Activated CD4-positive, alpha-beta memory T cell treated with anti-CD3 and anti-CD28 coated beads for 36 hours (primary cell): ENCODE results near the gene LHPP. TPM values are rescaled to one million over a fixed set of nuclear protein-coding genes. Genes with fewer than 3 reads are reported as not detected.

Experiments used
- CTCF ChIA-PET: fragments of 350-600 bp; sonication (Branson Sonifier 250); formaldehyde crosslinking; loops from one replicate; lab custom pipeline; 2021; ENCODE audit warnings: antibody characterized with exemption, inconsistent platforms; lab: Charles Lee
- POLR2A ChIA-PET: fragments of 350-600 bp; sonication (Branson Sonifier 250); formaldehyde crosslinking; loops from one replicate; lab custom pipeline; 2021; ENCODE audit warnings: antibody characterized with exemption; lab: Charles Lee
- DNase-seq: peaks from one replicate; pipeline ENCODE4 v3.0.0-alpha.2; 2020
- H3K27ac Mint-ChIP-seq: one replicate; pipeline ENCODE4 v1.8.0; 2021; ENCODE audit warnings: mixed read lengths
- H3K27me3 Mint-ChIP-seq: one replicate; pipeline ENCODE4 v1.8.0; 2021; ENCODE audit warnings: mixed read lengths
- H3K36me3 Mint-ChIP-seq: one replicate; pipeline ENCODE4 v1.8.0; 2021; ENCODE audit warnings: mixed read lengths
- H3K4me1 Mint-ChIP-seq: one replicate; pipeline ENCODE4 v1.8.0; 2021; ENCODE audit warnings: low read depth, mixed read lengths
- H3K4me3 Mint-ChIP-seq: one replicate; pipeline ENCODE4 v1.8.0; 2021; ENCODE audit warnings: mild to moderate bottlenecking, mixed read lengths
- H3K9me3 Mint-ChIP-seq: one replicate; pipeline ENCODE4 v1.8.0; 2021; ENCODE audit warnings: mixed read lengths
- intact Hi-C: fragments of 100-400 bp; cut with micrococcal nuclease; formaldehyde crosslinking; loops from one replicate; pipeline ENCODE4 v1.15.1; 2023
- total RNA-seq, 2 experiments: library from RNA; stranded (reverse); gene quantifications; one replicate each; pipeline ENCODE4 v1.2.3, GENCODE V29; 2021

LHPP gene
- total RNA-seq, 2 experiments from 2014 or later: 10.1 to 12.3 TPM

- Mint-ChIP-seq H3K27ac (no peak overlapping the region), H3K4me1 (peaks cover 3% of the 10 kb centered on the region), H3K27me3 (no peaks in the 10 kb centered on the region), H3K4me3 (no peak overlapping the region), H3K36me3 (no peaks in the 10 kb centered on the region), H3K9me3 (no peaks in the 10 kb centered on the region)
- ChIA-PET POLR2A (no interaction called here), CTCF (interaction anchor here (4.8 to 7.9 kb wide), 2 partner anchors 204 to 209 kb away, joined by 46 to 51 read pairs; no protein-coding TSS in a partner anchor)
- intact Hi-C loops: loop anchor here (10.0 kb wide), 1 partner anchor 527 kb away; no protein-coding TSS in a partner anchor
- DNase-seq: no peak
Observed at GRCh38 chr10:124537891-124538290, 76.3 kb downstream of the LHPP start.

- DNase-seq: no peak
- no peak overlapping the region for H3K27ac Mint-ChIP-seq
- H3K27me3 Mint-ChIP-seq: no peaks in the 10 kb centered on the region
- H3K4me3 Mint-ChIP-seq: no peak overlapping the region
- intact Hi-C loops: loop anchor here (10.0 kb wide), 1 partner anchor 526 kb away; no protein-coding TSS in a partner anchor
- H3K9me3 Mint-ChIP-seq: no peaks in the 10 kb centered on the region
- POLR2A ChIA-PET: no interaction called here
- H3K36me3 Mint-ChIP-seq: no peaks in the 10 kb centered on the region
- H3K4me1 Mint-ChIP-seq: peaks cover 3% of the 10 kb centered on the region
- CTCF ChIA-PET: interaction anchor here (0.7 to 7.9 kb wide), 8 partner anchors 9 to 289 kb away, joined by 3 to 51 read pairs (median 4); partner anchors contain the start of gene LHPP
Observed at GRCh38 chr10:124538706-124539105, 77.1 kb downstream of the LHPP start.

DNA sequence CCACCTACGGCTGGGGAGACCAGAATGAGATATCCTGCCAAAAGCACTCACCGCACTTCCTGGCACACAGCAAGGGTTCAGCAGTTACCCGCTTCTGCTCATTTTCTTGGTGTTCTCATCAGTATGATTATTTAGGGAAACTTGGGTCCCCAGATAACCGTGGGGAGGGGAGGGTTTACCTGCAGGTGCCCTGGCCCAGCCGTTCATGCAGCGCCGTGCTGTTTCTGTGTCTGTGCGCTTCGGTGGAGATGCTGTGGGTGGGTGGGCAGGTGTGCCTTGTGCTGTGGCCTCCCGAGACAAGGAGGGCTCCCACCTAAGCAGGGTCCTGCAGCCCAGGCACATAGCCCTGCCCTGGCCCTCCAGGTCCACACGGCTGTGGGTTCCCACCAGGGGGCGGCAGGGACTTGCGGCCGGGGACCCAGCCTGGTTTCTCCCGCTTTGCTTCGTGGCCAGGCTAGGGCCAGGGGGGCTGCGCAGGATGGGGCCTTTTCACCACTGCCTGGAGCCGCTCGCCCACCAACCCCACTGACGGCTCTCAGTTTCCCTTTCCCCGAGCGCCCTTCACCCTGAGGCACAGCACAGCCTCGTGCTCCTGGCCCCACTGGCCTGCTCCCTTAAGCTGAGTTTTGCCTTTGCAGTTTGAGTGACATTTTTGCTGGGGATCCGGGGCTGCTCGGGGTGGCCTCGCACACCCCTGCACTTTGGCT lies 78.5 kb downstream of the LHPP start:
- intact Hi-C loops: loop anchor here (1.0 to 10.0 kb wide), 4 partner anchors 87 to 525 kb away; no protein-coding TSS in a partner anchor
- Mint-ChIP-seq H3K9me3 (no peaks in the 10 kb centered on the region), H3K27ac (no peak overlapping the region), H3K27me3 (no peaks in the 10 kb centered on the region), H3K4me1 (peaks cover 3% of the 10 kb centered on the region), H3K36me3 (no peaks in the 10 kb centered on the region), H3K4me3 (no peak overlapping the region)
- peak; percentile 76 for DNase-seq
- CTCF ChIA-PET: interaction anchor here (0.6 to 7.9 kb wide), 14 partner anchors 8 to 315 kb away, joined by 3 to 51 read pairs (median 4); partner anchors contain the start of gene EEF1AKMT2
- POLR2A ChIA-PET: no interaction called here

DNA sequence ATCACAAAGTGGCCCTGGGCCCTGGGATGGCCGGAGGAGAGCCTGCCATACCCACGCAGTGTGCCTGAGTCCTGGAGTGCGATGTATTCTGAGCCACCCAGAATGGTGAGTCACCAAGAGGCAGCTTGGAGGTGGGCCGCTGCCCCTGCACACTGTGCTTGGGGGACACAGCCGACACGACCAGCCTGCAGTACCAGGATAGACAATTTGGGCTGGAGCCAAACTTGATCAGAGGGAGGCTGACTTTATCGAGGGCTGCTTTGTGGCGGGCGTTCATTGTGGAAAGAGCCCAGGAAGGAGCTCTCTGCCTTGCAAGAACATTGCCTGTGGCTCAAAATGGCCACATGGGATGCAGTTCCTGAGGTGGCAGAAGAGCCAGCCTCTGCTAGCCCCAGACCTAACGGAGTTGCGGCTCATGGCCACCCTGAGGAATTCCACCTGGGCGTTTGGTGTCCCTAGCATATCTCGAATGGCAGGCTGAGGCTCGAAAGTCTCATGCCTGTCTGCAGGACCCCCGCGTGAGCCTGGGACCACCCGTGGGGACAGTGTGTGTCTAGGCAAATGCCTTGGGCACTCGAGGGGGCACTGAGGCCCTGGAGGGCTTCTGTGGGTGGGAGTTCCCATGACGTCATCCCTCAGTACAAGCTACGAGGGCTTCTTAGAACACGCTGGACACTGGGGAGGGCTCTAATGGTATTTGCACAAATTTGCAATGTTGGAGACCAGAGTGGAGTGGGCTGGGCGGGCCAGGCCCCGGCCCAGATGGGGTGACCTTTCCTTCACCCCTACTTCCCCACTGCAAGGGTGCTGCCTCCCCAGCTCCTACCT lies 79.7 kb downstream of the LHPP start:
- Mint-ChIP-seq H3K27me3 (no peaks in the 10 kb centered on the region), H3K36me3 (no peaks in the 10 kb centered on the region), H3K4me3 (no peak overlapping the region), H3K9me3 (no peaks in the 10 kb centered on the region), H3K4me1 (peaks cover 8% of the 10 kb centered on the region), H3K27ac (no peak overlapping the region)
- CTCF ChIA-PET: interaction anchor here (0.9 to 7.9 kb wide), 6 partner anchors 183 to 286 kb away, joined by 4 to 51 read pairs (median 5); no protein-coding TSS in a partner anchor
- intact Hi-C loops: loop anchor here (2.0 kb wide), 1 partner anchor 86 kb away; no protein-coding TSS in a partner anchor
- POLR2A ChIA-PET: no interaction called here
- DNase-seq: no peak

- DNase-seq: no peak
- ChIA-PET CTCF (interaction anchor here (4.8 to 7.9 kb wide), 2 partner anchors 199 to 205 kb away, joined by 46 to 51 read pairs; no protein-coding TSS in a partner anchor), POLR2A (no interaction called here)
- no peaks in the 10 kb centered on the region for H3K36me3 Mint-ChIP-seq
- H3K27me3 Mint-ChIP-seq: no peaks in the 10 kb centered on the region
- intact Hi-C loops: no loop called here
- H3K4me1 Mint-ChIP-seq: peaks cover 8% of the 10 kb centered on the region
- H3K4me3 Mint-ChIP-seq: no peak overlapping the region
- H3K27ac Mint-ChIP-seq: no peak overlapping the region
- H3K9me3 Mint-ChIP-seq: no peaks in the 10 kb centered on the region
Observed at GRCh38 chr10:124542336-124542735, 80.7 kb downstream of the LHPP start.

GRCh38 chr10:124543146-124543545 lies 81.5 kb downstream of the LHPP start:
- POLR2A ChIA-PET: no interaction called here
- intact Hi-C loops: no loop called here
- no peak for DNase-seq
- H3K9me3 Mint-ChIP-seq: no peaks in the 10 kb centered on the region
- H3K4me3 Mint-ChIP-seq: no peak overlapping the region
- H3K27me3 Mint-ChIP-seq: no peaks in the 10 kb centered on the region
- CTCF ChIA-PET: interaction anchor here (7.9 kb wide), 1 partner anchor 204 kb away, joined by 51 read pairs; no protein-coding TSS in a partner anchor
- no peaks in the 10 kb centered on the region for H3K36me3 Mint-ChIP-seq
- H3K27ac Mint-ChIP-seq: no peak overlapping the region
- peaks cover 8% of the 10 kb centered on the region for H3K4me1 Mint-ChIP-seq

DNA sequence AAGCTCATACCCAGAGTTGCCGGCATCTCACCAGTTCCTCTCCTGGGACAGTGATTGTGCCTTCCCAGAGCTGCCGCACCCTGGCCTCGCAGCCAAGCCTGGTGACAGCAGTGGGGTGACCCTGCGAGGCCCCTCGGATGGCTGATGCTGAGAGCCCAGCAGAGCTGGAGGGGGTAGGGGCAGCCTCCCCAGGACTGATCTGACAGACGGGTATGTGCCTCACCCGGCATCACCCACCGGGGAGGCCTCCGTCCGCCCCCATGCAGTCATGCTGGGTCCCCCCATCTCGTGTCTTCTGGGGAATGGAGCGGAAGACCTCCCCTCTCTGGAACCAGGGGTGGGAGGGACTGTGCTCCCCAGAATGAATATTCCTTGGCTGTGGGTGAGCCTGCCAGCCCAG lies 82.3 kb downstream of the LHPP start:
- Mint-ChIP-seq H3K36me3 (no peaks in the 10 kb centered on the region), H3K9me3 (no peaks in the 10 kb centered on the region), H3K4me3 (no peak overlapping the region), H3K27me3 (no peaks in the 10 kb centered on the region), H3K4me1 (peaks cover 8% of the 10 kb centered on the region), H3K27ac (no peak overlapping the region)
- ChIA-PET POLR2A (no interaction called here), CTCF (no interaction called here)
- DNase-seq: no peak
- intact Hi-C loops: no loop called here

GRCh38 chr10:124544711-124545110 lies 83.1 kb downstream of the LHPP start:
- no peaks in the 10 kb centered on the region for H3K27me3 Mint-ChIP-seq
- POLR2A ChIA-PET: interaction anchor here (1.2 kb wide), 1 partner anchor 70 kb away, joined by 3 read pairs; no protein-coding TSS in a partner anchor
- H3K36me3 Mint-ChIP-seq: no peaks in the 10 kb centered on the region
- no peak overlapping the region for H3K4me3 Mint-ChIP-seq
- intact Hi-C loops: no loop called here
- no peak overlapping the region for H3K27ac Mint-ChIP-seq
- CTCF ChIA-PET: interaction anchor here (1.5 to 2.3 kb wide), 2 partner anchors 11 to 14 kb away, joined by 3 to 5 read pairs; no protein-coding TSS in a partner anchor
- DNase-seq: no peak
- H3K9me3 Mint-ChIP-seq: no peaks in the 10 kb centered on the region
- peaks cover 8% of the 10 kb centered on the region for H3K4me1 Mint-ChIP-seq

- H3K9me3 Mint-ChIP-seq: no peaks in the 10 kb centered on the region
- CTCF ChIA-PET: interaction anchor here (1.0 to 2.3 kb wide), 4 partner anchors 12 to 282 kb away, joined by 3 to 6 read pairs (median 5); no protein-coding TSS in a partner anchor
- POLR2A ChIA-PET: interaction anchor here (1.2 kb wide), 1 partner anchor 69 kb away, joined by 3 read pairs; no protein-coding TSS in a partner anchor
- no peaks in the 10 kb centered on the region for H3K27me3 Mint-ChIP-seq
- intact Hi-C loops: no loop called here
- peak; percentile 22 for DNase-seq
- no peak overlapping the region for H3K4me3 Mint-ChIP-seq
- H3K27ac Mint-ChIP-seq: no peak overlapping the region
- peaks cover 5% of the 10 kb centered on the region for H3K4me1 Mint-ChIP-seq
- H3K36me3 Mint-ChIP-seq: no peaks in the 10 kb centered on the region
Observed at GRCh38 chr10:124545351-124546054, 83.9 kb downstream of the LHPP start.

DNA sequence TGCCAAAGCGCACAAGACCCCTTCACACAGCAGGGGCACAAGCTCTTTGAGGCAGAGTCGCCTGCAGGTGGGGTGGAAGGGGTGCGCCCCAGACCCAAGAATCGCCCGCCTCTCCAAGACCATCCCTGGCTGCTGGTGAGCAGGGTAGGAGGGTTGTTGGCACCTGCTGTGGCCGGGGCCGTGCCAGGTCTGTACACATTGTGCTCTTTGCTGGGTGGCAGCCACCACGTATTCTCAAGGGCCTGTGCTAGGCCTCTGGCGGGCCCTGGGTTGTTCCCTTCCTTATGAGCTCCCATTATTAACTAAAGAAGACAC lies 84.4 kb downstream of the LHPP start:
- no peak overlapping the region for H3K27ac Mint-ChIP-seq
- CTCF ChIA-PET: interaction anchor here (1.0 to 2.3 kb wide), 4 partner anchors 12 to 281 kb away, joined by 3 to 6 read pairs (median 5); no protein-coding TSS in a partner anchor
- no peak for DNase-seq
- H3K4me1 Mint-ChIP-seq: peaks cover 5% of the 10 kb centered on the region
- H3K9me3 Mint-ChIP-seq: no peaks in the 10 kb centered on the region
- H3K27me3 Mint-ChIP-seq: no peaks in the 10 kb centered on the region
- POLR2A ChIA-PET: interaction anchor here (1.2 kb wide), 1 partner anchor 68 kb away, joined by 3 read pairs; no protein-coding TSS in a partner anchor
- no peak overlapping the region for H3K4me3 Mint-ChIP-seq
- H3K36me3 Mint-ChIP-seq: no peaks in the 10 kb centered on the region
- intact Hi-C loops: no loop called here

GRCh38 chr10:124546957-124547646 lies 85.5 kb downstream of the LHPP start:
- H3K9me3 Mint-ChIP-seq: no peaks in the 10 kb centered on the region
- no peaks in the 10 kb centered on the region for H3K27me3 Mint-ChIP-seq
- no peak for DNase-seq
- no peak overlapping the region for H3K4me3 Mint-ChIP-seq
- no peaks in the 10 kb centered on the region for H3K36me3 Mint-ChIP-seq
- intact Hi-C loops: no loop called here
- no peak overlapping the region for H3K27ac Mint-ChIP-seq
- ChIA-PET CTCF (interaction anchor here (0.6 to 1.2 kb wide), 3 partner anchors 17 to 200 kb away, joined by 3 to 4 read pairs (median 3); no protein-coding TSS in a partner anchor), POLR2A (no interaction called here)
- H3K4me1 Mint-ChIP-seq: peaks cover 5% of the 10 kb centered on the region
